Memory B cell (primary cell): ENCODE data around the gene BOK.
A peak's percentile ranks its signal among the peaks of the same experiment; 100 is the strongest.
"Not testable (repeated sequence)": the region's sequence is repeated elsewhere in the genome, so short reads cannot be mapped to it uniquely, and the experiment has no call there.

Experiments used
- ATAC-seq: fragments of 150-1000 bp; cut with Tn5 transposase; 2 replicates; pipeline ENCODE4 v1.10.0; 2021; ENCODE audit warnings: low read depth, mild to moderate bottlenecking, moderate library complexity
- DNase-seq, 2 donors: peaks; one replicate each; pipeline ENCODE4 v3.0.0; 2022; ENCODE audit warnings: low spot score in 2 of 2
- H3K27ac Mint-ChIP-seq: one replicate; pipeline ENCODE4 v1.8.0; 2022; ENCODE audit warnings: mild to moderate bottlenecking, moderate library complexity, mixed read lengths
- H3K27me3 Mint-ChIP-seq: one replicate; pipeline ENCODE4 v1.8.0; 2022; ENCODE audit warnings: mixed read lengths
- H3K36me3 Mint-ChIP-seq: one replicate; pipeline ENCODE4 v1.8.0; 2022; ENCODE audit warnings: mild to moderate bottlenecking, mixed read lengths
- H3K4me1 Mint-ChIP-seq: one replicate; pipeline ENCODE4 v1.8.0; 2022; ENCODE audit warnings: mixed read lengths
- H3K4me3 Mint-ChIP-seq: one replicate; pipeline ENCODE4 v1.8.0; 2022; ENCODE audit warnings: mild to moderate bottlenecking, moderate library complexity, mixed read lengths
- H3K9me3 Mint-ChIP-seq: one replicate; pipeline ENCODE4 v1.8.0; 2022; ENCODE audit warnings: mixed read lengths

BOK gene

GRCh38 chr2:241582806-241583205 is 24.3 kb downstream of the BOK start:
- Mint-ChIP-seq H3K27me3 (no peaks in the 10 kb centered on the region), H3K4me3 (no peak overlapping the region), H3K27ac (peak overlapping the region; percentile 51), H3K9me3 (peaks cover 2% of the 10 kb centered on the region), H3K4me1 (no peaks in the 10 kb centered on the region), H3K36me3 (peaks cover 41% of the 10 kb centered on the region)
- no peak for ATAC-seq
- DNase-seq = no peak

GRCh38 chr2:241584436-241584835 is 25.9 kb downstream of the BOK start:
- no peak for ATAC-seq

DNA sequence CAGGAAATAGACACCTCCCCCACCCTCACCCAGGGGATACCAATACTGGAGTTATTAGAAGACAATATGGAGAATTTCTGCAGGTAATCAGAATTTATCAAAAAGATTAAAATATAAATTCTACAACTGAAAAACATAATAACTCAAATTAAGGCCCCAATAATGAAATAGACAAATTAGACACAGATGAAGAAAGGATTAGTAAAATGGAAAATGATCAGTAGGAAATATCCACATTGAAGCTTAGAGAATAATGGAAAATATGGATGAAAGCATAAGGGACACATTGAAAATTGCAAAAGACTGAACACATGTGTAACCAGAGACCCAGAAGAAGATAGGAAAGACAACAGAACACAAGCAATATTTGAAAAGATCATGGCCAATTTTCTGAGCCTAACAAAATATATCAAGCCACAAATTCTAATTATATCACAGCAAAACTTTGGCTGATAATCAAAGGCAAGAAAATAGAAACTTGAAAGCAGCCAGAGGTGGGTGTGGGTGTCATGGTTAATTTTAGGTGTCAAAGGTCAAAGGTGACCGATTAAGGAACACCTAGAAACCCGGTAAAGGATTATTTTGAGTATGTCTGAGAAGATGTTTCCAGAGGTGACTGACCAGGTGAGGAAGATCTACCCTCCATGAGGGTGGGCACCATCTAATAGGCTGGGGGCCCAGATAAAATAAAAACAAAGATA is 28.2 kb downstream of the BOK start:
- Mint-ChIP-seq H3K36me3 (peaks cover 53% of the 10 kb centered on the region), H3K27ac (no peak overlapping the region), H3K4me3 (no peak overlapping the region), H3K4me1 (no peaks in the 10 kb centered on the region), H3K27me3 (no peaks in the 10 kb centered on the region), H3K9me3 (peaks cover 2% of the 10 kb centered on the region)
- ATAC-seq = no peak
- DNase-seq = no peak

More at GRCh38 chr2:241584436-241584835, 25.9 kb downstream of the BOK start:
- DNase-seq = no peak
- Mint-ChIP-seq H3K27me3 (no peaks in the 10 kb centered on the region), H3K9me3 (peaks cover 2% of the 10 kb centered on the region), H3K4me3 (no peak overlapping the region), H3K4me1 (no peaks in the 10 kb centered on the region), H3K27ac (no peak overlapping the region), H3K36me3 (peaks cover 54% of the 10 kb centered on the region)

- not testable (repeated sequence) for H3K27ac Mint-ChIP-seq, ATAC-seq, H3K4me1 Mint-ChIP-seq, H3K27me3 Mint-ChIP-seq, DNase-seq, H3K4me3 Mint-ChIP-seq, H3K9me3 Mint-ChIP-seq
- peaks cover 43% of the 10 kb centered on the region for H3K36me3 Mint-ChIP-seq
Observed at GRCh38 chr2:241589863-241590262, 31.3 kb downstream of the BOK start.

- not testable (repeated sequence) for ATAC-seq, H3K9me3 Mint-ChIP-seq, H3K4me3 Mint-ChIP-seq, H3K27me3 Mint-ChIP-seq, H3K4me1 Mint-ChIP-seq, H3K27ac Mint-ChIP-seq, DNase-seq
- peaks cover 36% of the 10 kb centered on the region for H3K36me3 Mint-ChIP-seq
Observed at GRCh38 chr2:241590496-241591455, 32.2 kb downstream of the BOK start.

GRCh38 chr2:241592126-241592845 is 33.7 kb downstream of the BOK start:
- ATAC-seq = no peak
- Mint-ChIP-seq H3K27me3 (no peaks in the 10 kb centered on the region), H3K27ac (no peak overlapping the region), H3K36me3 (peaks cover 27% of the 10 kb centered on the region), H3K4me3 (no peak overlapping the region), H3K9me3 (no peaks in the 10 kb centered on the region), H3K4me1 (no peaks in the 10 kb centered on the region)
- DNase-seq = no peak

DNA sequence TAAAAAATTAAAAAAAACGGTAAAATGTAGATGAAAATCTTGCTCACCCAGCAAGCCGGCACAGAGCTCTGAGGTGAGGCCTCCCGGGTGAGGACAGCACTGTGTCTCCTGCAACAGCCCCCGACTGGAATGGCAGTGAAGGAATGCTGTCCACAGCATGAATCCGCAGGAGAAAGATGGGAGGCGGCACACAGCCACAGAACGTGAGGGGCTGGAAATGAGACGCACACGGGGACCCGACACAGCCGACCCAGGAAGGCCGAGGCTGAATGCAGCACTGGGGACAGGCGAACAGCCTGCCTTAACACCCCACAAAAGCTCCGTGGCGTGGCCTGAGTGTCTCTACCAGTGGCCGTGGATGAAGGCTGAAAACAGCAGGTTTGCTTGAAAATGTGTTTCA is 34.7 kb downstream of the BOK start:
- no peak overlapping the region for H3K27ac Mint-ChIP-seq
- DNase-seq (no peak), ATAC-seq (no peak)
- H3K4me3 Mint-ChIP-seq = no peak overlapping the region
- peaks cover 21% of the 10 kb centered on the region for H3K36me3 Mint-ChIP-seq
- H3K9me3 Mint-ChIP-seq = no peaks in the 10 kb centered on the region
- no peaks in the 10 kb centered on the region for H3K4me1 Mint-ChIP-seq
- no peaks in the 10 kb centered on the region for H3K27me3 Mint-ChIP-seq

DNA sequence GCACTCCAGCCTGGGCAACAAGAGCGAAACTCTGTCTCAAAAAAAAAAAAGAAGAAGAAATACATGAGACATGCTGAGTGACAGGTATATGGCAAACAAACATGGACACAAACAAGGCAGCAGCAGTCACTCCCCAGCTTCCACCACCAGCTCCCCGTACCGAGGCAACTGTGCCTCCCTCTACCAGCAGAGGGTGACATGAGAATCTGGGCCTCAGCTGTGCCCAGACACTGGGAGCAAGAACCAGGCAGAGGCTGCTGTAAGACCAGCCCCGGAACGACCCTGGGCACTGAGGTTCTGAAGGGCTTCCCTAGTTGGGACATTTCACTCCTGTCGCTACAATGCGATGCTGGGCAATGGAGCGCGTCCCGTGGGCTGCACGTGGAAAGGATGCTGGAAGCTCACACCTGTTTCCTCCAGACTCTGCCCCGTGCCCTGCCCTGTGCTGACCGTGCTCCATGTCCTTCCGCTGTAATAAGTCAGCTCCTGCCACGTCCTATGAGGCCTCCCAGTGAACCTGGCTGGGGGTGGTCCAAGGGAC is 37.1 kb downstream of the BOK start:
- H3K4me1 Mint-ChIP-seq = no peaks in the 10 kb centered on the region
- H3K4me3 Mint-ChIP-seq = no peak overlapping the region
- ATAC-seq (no peak), DNase-seq (no peak)
- no peak overlapping the region for H3K27ac Mint-ChIP-seq
- H3K9me3 Mint-ChIP-seq = no peaks in the 10 kb centered on the region
- no peaks in the 10 kb centered on the region for H3K27me3 Mint-ChIP-seq
- H3K36me3 Mint-ChIP-seq = peaks cover 22% of the 10 kb centered on the region

DNA sequence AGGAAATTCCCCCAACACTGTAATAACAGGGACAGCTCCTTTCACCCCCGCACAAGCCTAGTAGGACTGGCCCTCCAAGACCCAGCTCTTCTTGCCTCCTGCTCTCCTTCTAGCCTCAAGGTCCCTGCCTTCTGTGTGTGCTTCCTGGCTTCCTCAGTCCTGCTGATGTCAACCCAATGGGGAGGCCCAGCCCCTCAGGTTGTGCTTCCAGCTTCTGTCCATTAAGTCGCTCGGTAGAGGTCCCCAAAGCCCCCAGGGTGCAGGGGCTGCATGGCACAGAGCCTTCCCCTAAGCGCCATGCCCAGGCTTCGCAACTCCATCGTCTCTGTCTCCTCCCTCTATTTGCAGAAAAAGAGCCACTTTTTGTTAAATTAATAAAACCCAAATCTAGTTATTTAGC is 39.0 kb downstream of the BOK start:
- H3K4me3 Mint-ChIP-seq = no peak overlapping the region
- no peaks in the 10 kb centered on the region for H3K9me3 Mint-ChIP-seq
- no peak for ATAC-seq
- no peak for DNase-seq
- peaks cover 30% of the 10 kb centered on the region for H3K36me3 Mint-ChIP-seq
- no peaks in the 10 kb centered on the region for H3K27me3 Mint-ChIP-seq
- no peak overlapping the region for H3K27ac Mint-ChIP-seq
- no peaks in the 10 kb centered on the region for H3K4me1 Mint-ChIP-seq

- no peak overlapping the region for H3K4me3 Mint-ChIP-seq
- no peaks in the 10 kb centered on the region for H3K9me3 Mint-ChIP-seq
- H3K27me3 Mint-ChIP-seq = no peaks in the 10 kb centered on the region
- DNase-seq = no peak
- H3K27ac Mint-ChIP-seq = no peak overlapping the region
- peaks cover 29% of the 10 kb centered on the region for H3K36me3 Mint-ChIP-seq
- no peaks in the 10 kb centered on the region for H3K4me1 Mint-ChIP-seq
- ATAC-seq = no peak
Observed at GRCh38 chr2:241598061-241598460, 39.5 kb downstream of the BOK start.

GRCh38 chr2:241598487-241598886 is 39.9 kb downstream of the BOK start:
- DNase-seq (no peak), ATAC-seq (no peak)
- H3K27ac Mint-ChIP-seq = no peak overlapping the region

GRCh38 chr2:241599615-241600014 is 41.1 kb downstream of the BOK start:
- H3K27ac Mint-ChIP-seq = no peak overlapping the region
- H3K4me3 Mint-ChIP-seq = no peak overlapping the region
- no peaks in the 10 kb centered on the region for H3K4me1 Mint-ChIP-seq
- peaks cover 26% of the 10 kb centered on the region for H3K36me3 Mint-ChIP-seq
- no peaks in the 10 kb centered on the region for H3K27me3 Mint-ChIP-seq
- DNase-seq (no peak), ATAC-seq (no peak)
- no peaks in the 10 kb centered on the region for H3K9me3 Mint-ChIP-seq

More at GRCh38 chr2:241598487-241598886, 39.9 kb downstream of the BOK start:
- no peaks in the 10 kb centered on the region for H3K4me1 Mint-ChIP-seq
- no peaks in the 10 kb centered on the region for H3K27me3 Mint-ChIP-seq
- H3K9me3 Mint-ChIP-seq = no peaks in the 10 kb centered on the region
- H3K36me3 Mint-ChIP-seq = peaks cover 29% of the 10 kb centered on the region
- H3K4me3 Mint-ChIP-seq = no peak overlapping the region

DNA sequence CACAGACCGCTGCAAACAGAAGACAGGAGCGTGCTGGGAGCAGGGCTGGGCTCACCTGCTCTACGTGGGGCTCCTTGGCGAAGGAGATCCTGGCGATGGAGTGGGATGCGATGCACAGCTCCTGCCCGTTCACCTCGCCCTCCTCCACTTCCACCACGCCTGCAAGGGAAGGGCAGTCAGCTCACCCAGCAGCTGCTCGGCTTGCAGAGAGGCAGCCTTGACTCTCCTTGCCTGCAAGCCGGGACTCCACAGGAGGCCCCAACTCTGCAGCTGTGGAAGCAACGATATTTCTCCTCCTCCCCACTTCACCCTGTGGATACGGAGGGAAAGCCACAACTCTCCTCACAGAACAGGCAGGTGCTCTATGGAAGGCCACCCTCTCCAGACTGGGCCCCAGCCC is 43.3 kb downstream of the BOK start:
- no peak for ATAC-seq
- H3K4me1 Mint-ChIP-seq = peaks cover 2% of the 10 kb centered on the region
- no peak overlapping the region for H3K4me3 Mint-ChIP-seq
- H3K9me3 Mint-ChIP-seq = no peaks in the 10 kb centered on the region
- DNase-seq = no peak
- H3K27me3 Mint-ChIP-seq = no peaks in the 10 kb centered on the region
- H3K27ac Mint-ChIP-seq = no peak overlapping the region
- peaks cover 26% of the 10 kb centered on the region for H3K36me3 Mint-ChIP-seq

DNA sequence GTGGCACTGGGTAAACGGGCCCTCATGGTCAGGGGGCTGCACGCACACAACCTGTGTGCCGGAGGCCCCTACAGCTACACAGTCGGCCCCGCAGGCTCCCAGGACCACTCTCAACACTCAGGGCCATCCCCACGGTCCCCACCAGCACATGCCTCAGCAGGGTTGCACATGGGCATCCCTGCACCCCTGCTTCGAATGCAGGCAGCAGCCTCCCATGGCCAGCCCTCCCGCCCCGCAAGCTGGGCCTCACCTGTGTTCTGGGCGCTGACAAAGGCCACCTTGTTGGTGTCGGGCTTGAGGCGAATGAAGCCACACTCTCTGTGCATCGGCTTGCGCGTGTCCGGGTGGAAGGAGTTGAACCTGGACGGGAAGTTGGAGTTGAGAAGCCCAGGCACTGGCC is 44.2 kb downstream of the BOK start:
- Mint-ChIP-seq H3K27me3 (no peaks in the 10 kb centered on the region), H3K36me3 (peaks cover 26% of the 10 kb centered on the region), H3K4me1 (peaks cover 2% of the 10 kb centered on the region), H3K9me3 (no peaks in the 10 kb centered on the region), H3K27ac (no peak overlapping the region), H3K4me3 (no peak overlapping the region)
- DNase-seq (no peak), ATAC-seq (no peak)
